AG04449 (cell line): Measurements from ENCODE around the gene IL1R2.

Experiments
- CTCF ChIA-PET: fragments of 350-600 bp; formaldehyde crosslinking; extraction: SDS; loops from one replicate; lab custom pipeline; 2021; ENCODE audit warnings: antibody characterized with exemption; lab: Yijun Ruan, JAX
- POLR2A ChIA-PET: fragments of 400-600, 350-600 bp; formaldehyde crosslinking; extraction: SDS; loops from one replicate; lab custom pipeline; 2020; ENCODE audit warnings: antibody characterized with exemption, inconsistent platforms; lab: Yijun Ruan, JAX
- DNase-seq: peaks from one replicate; pipeline ENCODE4 v3.0.0-alpha.2; 2010; ENCODE audit warnings: low read depth, low spot score
- H3K4me3 ChIP-seq: 2 replicates; pipeline ENCODE4 v1.5.1; 2011; ENCODE audit warnings: low read depth, mild to moderate bottlenecking, control low read depth, low read length
- CTCF ChIP-seq: IDR thresholded peaks from one replicate; pipeline ENCODE4 v1.5.1; 2011; ENCODE audit warnings: mild to moderate bottlenecking, moderate library complexity, low read length, control low read depth, inconsistent platforms; ENCODE audit not compliant: insufficient read depth; ENCODE audit errors: missing control alignments

The IL1R2 gene

GRCh38 chr2:102073168-102073724 is 81.5 kb downstream of the IL1R2 start:
- no peak for DNase-seq
- no peak for TF ChIP-seq CTCF
- no peak overlapping the region for H3K4me3 ChIP-seq
- CTCF ChIA-PET, result interaction anchor here (0.9 kb wide), 1 partner anchor 11 kb away, joined by 3 read pairs; no protein-coding TSS in a partner anchor
- POLR2A ChIA-PET, result interaction anchor here (0.9 kb wide), 1 partner anchor 9 kb away, joined by 3 read pairs; no protein-coding TSS in a partner anchor

GRCh38 chr2:102074152-102074783 is 82.5 kb downstream of the IL1R2 start:
- H3K4me3 ChIP-seq, result no peak overlapping the region
- DNase-seq, result no peak
- TF ChIP-seq CTCF, result no peak
- CTCF ChIA-PET, result no interaction called here
- POLR2A ChIA-PET, result interaction anchor here (0.6 kb wide), 1 partner anchor 33 kb away, joined by 3 read pairs; no protein-coding TSS in a partner anchor

- no peak for TF ChIP-seq CTCF
- no peak overlapping the region for H3K4me3 ChIP-seq
- CTCF ChIA-PET, result no interaction called here
- DNase-seq, result no peak
- POLR2A ChIA-PET, result no interaction called here
Measured at GRCh38 chr2:102075479-102075878, 83.7 kb downstream of the IL1R2 start.

- no peak for TF ChIP-seq CTCF
- ChIA-PET POLR2A (no interaction called here), CTCF (no interaction called here)
- DNase-seq, result no peak
- H3K4me3 ChIP-seq, result no peak overlapping the region
Measured at GRCh38 chr2:102076512-102076911, 84.8 kb downstream of the IL1R2 start.
